Endothelial cell of umbilical vein (primary cell): ENCODE data around the gene KCNMB3. TPM values are rescaled to one million over a fixed set of nuclear protein-coding genes. Genes with fewer than 3 reads are reported as not detected.

Source experiments
- BruUV-seq: library from RNA; stranded (reverse); fragments of 400-500 nt; replicated peaks from 2 replicates; lab custom pipeline; 2021; lab: Mats Ljungman, UMichigan
- CTCF ChIA-PET: fragments of 300-600, 350-600 bp; sonication (Branson Sonifier 250); formaldehyde crosslinking; loops from one replicate; lab custom pipeline; 2021; ENCODE audit warnings: antibody characterized with exemption, inconsistent platforms; lab: Charles Lee
- POLR2A ChIA-PET: fragments of 300-600, 350-600 bp; sonication (Branson Sonifier 250); formaldehyde crosslinking; loops from one replicate; lab custom pipeline; 2021; ENCODE audit warnings: antibody characterized with exemption, inconsistent platforms; lab: Charles Lee
- DNase-seq: peaks from one replicate; pipeline ENCODE4 v3.0.0-alpha.2; 2011; ENCODE audit warnings: low read depth, low spot score
- FAIRE-seq: peaks from 2 replicates; lab custom pipeline; 2011; peaks lifted over from hg19 to GRCh38; lab: Jason Lieb, UNC
- H2AFZ ChIP-seq: 2 replicates; pipeline ENCODE4 v1.6.0; 2012; ENCODE audit warnings: low read depth, low read length, control low read depth, inconsistent platforms
- H3K27ac ChIP-seq: 2 replicates; pipeline ENCODE4 v1.5.1; 2011; ENCODE audit warnings: low read depth, mild to moderate bottlenecking, control low read depth, low read length, moderate library complexity; ENCODE audit not compliant: insufficient read depth
- H3K27me3 ChIP-seq, 2 experiments: 2 replicates each; pipeline versions ENCODE4 v1.6.0 to v1.6.1; 2011; ENCODE audit warnings: low read length in 2 of 2, mixed read lengths in 1 of 2; ENCODE audit not compliant: control insufficient read depth in 2 of 2, insufficient read depth in 2 of 2
- H3K36me3 ChIP-seq, 2 experiments: 2 replicates in 1 of 2; 3 replicates in 1 of 2; pipeline ENCODE4 v1.5.1; 2011; ENCODE audit warnings: low read length in 2 of 2, mild to moderate bottlenecking in 1 of 2, moderate library complexity in 1 of 2; ENCODE audit not compliant: control insufficient read depth in 2 of 2, insufficient read depth in 2 of 2; ENCODE audit errors: extremely low read depth in 1 of 2
- H3K4me1 ChIP-seq: 3 replicates; pipeline ENCODE4 v1.5.1; 2011; ENCODE audit warnings: mild to moderate bottlenecking, low read length; ENCODE audit not compliant: control insufficient read depth, insufficient read depth; ENCODE audit errors: extremely low read depth
- H3K4me2 ChIP-seq: 2 replicates; pipeline ENCODE4 v1.6.1; 2011; ENCODE audit warnings: low read length, control low read depth, mixed read lengths; ENCODE audit not compliant: insufficient read depth
- H3K4me3 ChIP-seq, 3 experiments: fragments of 200-600 bp in 1 of 3; sonication (generic), shearing (Covaris generic) in 1 of 3; replicated peaks in 1 of 3; 2 replicates each; pipeline ENCODE4 v1.5.1; 2011 to 2016; ENCODE audit warnings: control low read depth in 3 of 3, low read length in 3 of 3, mild to moderate bottlenecking in 2 of 3, inconsistent platforms in 1 of 3, low read depth in 1 of 3, moderate library complexity in 1 of 3; ENCODE audit not compliant: insufficient read depth in 1 of 3
- H3K79me2 ChIP-seq: 2 replicates; pipeline ENCODE4 v1.6.0; 2012; ENCODE audit warnings: low read length, inconsistent platforms; ENCODE audit not compliant: control insufficient read depth, insufficient read depth
- H3K9ac ChIP-seq: replicated peaks from 2 replicates; pipeline ENCODE3; 2011; ENCODE audit warnings: low read length, control low read depth; ENCODE audit not compliant: insufficient read depth; ENCODE audit errors: extremely low read depth
- H3K9me1 ChIP-seq: replicated peaks from 3 replicates; pipeline ENCODE4 v1.6.0; 2011; ENCODE audit warnings: mild to moderate bottlenecking, low read length; ENCODE audit not compliant: control insufficient read depth, insufficient read depth; ENCODE audit errors: extremely low read depth
- H3K9me3 ChIP-seq: replicated peaks from 2 replicates; pipeline ENCODE4 v1.5.1; 2012; ENCODE audit warnings: low read length, inconsistent platforms; ENCODE audit not compliant: control insufficient read depth, insufficient read depth
- H4K20me1 ChIP-seq: replicated peaks from 2 replicates; pipeline ENCODE3; 2011; ENCODE audit warnings: mild to moderate bottlenecking, low read length; ENCODE audit not compliant: control insufficient read depth, insufficient read depth; ENCODE audit errors: extremely low read depth
- EZH2 ChIP-seq: IDR thresholded peaks from 2 replicates; pipeline ENCODE4 v1.6.1; 2012; ENCODE audit warnings: borderline replicate concordance, low read depth, mild to moderate bottlenecking, moderate library complexity, low read length, inconsistent platforms; ENCODE audit not compliant: severe bottlenecking
- FOS ChIP-seq: IDR thresholded peaks from 2 replicates; pipeline ENCODE4 v1.6.1; 2011; ENCODE audit warnings: mild to moderate bottlenecking, low read length, moderate library complexity, borderline replicate concordance; ENCODE audit not compliant: insufficient read depth
- dilution Hi-C: fragments of 300-500 bp; cut with MboI; formaldehyde crosslinking; loops from one replicate; pipeline ENCODE4 v1.15.0; 2019; ENCODE audit warnings: low sequenced_read_pairs; ENCODE audit not compliant: extremely low pct_ligation_motif_present
- intact Hi-C: fragments of 100-400 bp; cut with micrococcal nuclease; formaldehyde crosslinking; loops from one replicate; pipeline ENCODE4 v1.10.0; 2022
- polyA plus RNA-seq, 4 experiments: library from polyadenylated mRNA; depleted of rRNA in 3 of 4; stranded (reverse) in 3 of 4; unstranded in 1 of 4; fragments of >200 nt; gene quantifications; 2 replicates each; pipeline versions ENCODE4 v1.2.1 to v1.2.3, GENCODE V29; 2011 to 2012; ENCODE audit warnings: missing spikeins in 1 of 4
- total RNA-seq: library from RNA; stranded (reverse); gene quantifications from 2 replicates; pipeline ENCODE4 v1.2.3, GENCODE V29; 2021
- TF ChIP-seq, protein P1 (sequence below), 2 donors: IDR thresholded peaks; 1 replicate in 1 of 2; 2 replicates in 1 of 2; pipeline ENCODE4 v1.5.1; 2011; ENCODE audit warnings: low read length in 2 of 2, mild to moderate bottlenecking in 2 of 2, moderate library complexity in 2 of 2, control low read depth in 1 of 2, inconsistent platforms in 1 of 2, low read depth in 1 of 2; ENCODE audit not compliant: insufficient read depth in 1 of 2; ENCODE audit errors: extremely low read depth in 1 of 2

KCNMB3 gene
- total and polyA plus RNA-seq, 2 donors (not counting 3 experiments of a cell fraction or from before 2014, with no cell fraction given): 1.2 to 1.7 TPM

- Histone ChIP-seq H3K4me2 (no peak overlapping the region), H3K9ac (no peak overlapping the region), H3K4me3 (no peak overlapping the region), H2AFZ (no peak overlapping the region), H3K9me1 (no peaks in the 10 kb centered on the region), H3K4me1 (no peaks in the 10 kb centered on the region), H3K9me3 (no peaks in the 10 kb centered on the region), H4K20me1 (no peaks in the 10 kb centered on the region), H3K27ac (no peak overlapping the region), H3K36me3 (peaks cover 2 to 4% of the 10 kb centered on the region in 2 experiments), H3K27me3 (no peaks in the 10 kb centered on the region), H3K79me2 (no peaks in the 10 kb centered on the region)
- DNase-seq: no peak
- FAIRE-seq: no peak
- intact Hi-C loops (no loop called here), dilution Hi-C loops (no loop called here)
- no TSS peak for BruUV-seq
- ChIA-PET POLR2A (no interaction called here), CTCF (no interaction called here)
- no peak for TF ChIP-seq EZH2
Measured at GRCh38 chr3:179229177-179229576, 21.7 kb downstream of the KCNMB3 start.

- dilution Hi-C loops: no loop called here
- Histone ChIP-seq H3K9me1 (no peaks in the 10 kb centered on the region), H3K4me2 (no peak overlapping the region), H2AFZ (no peak overlapping the region), H3K27me3 (no peaks in the 10 kb centered on the region), H3K9me3 (no peaks in the 10 kb centered on the region), H4K20me1 (no peaks in the 10 kb centered on the region), H3K4me1 (no peaks in the 10 kb centered on the region), H3K9ac (no peak overlapping the region), H3K4me3 (no peak overlapping the region), H3K27ac (no peak overlapping the region), H3K36me3 (peaks cover 0 to 4% of the 10 kb centered on the region in 2 experiments), H3K79me2 (no peaks in the 10 kb centered on the region)
- ChIA-PET CTCF (no interaction called here), POLR2A (no interaction called here)
- DNase-seq (no peak), FAIRE-seq (no peak)
- no TSS peak for BruUV-seq
- intact Hi-C loops: no loop called here
- peak; percentile 48 for TF ChIP-seq FOS
- TF ChIP-seq, protein P1, sequence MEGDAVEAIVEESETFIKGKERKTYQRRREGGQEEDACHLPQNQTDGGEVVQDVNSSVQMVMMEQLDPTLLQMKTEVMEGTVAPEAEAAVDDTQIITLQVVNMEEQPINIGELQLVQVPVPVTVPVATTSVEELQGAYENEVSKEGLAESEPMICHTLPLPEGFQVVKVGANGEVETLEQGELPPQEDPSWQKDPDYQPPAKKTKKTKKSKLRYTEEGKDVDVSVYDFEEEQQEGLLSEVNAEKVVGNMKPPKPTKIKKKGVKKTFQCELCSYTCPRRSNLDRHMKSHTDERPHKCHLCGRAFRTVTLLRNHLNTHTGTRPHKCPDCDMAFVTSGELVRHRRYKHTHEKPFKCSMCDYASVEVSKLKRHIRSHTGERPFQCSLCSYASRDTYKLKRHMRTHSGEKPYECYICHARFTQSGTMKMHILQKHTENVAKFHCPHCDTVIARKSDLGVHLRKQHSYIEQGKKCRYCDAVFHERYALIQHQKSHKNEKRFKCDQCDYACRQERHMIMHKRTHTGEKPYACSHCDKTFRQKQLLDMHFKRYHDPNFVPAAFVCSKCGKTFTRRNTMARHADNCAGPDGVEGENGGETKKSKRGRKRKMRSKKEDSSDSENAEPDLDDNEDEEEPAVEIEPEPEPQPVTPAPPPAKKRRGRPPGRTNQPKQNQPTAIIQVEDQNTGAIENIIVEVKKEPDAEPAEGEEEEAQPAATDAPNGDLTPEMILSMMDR (IDR thresholded peaks at IDR 0.05; ENCODE audit: extremely low read depth in 1 of 2, insufficient read depth in 1 of 2, low read depth in 1 of 2, low read length in 2 of 2): no peak
Measured at GRCh38 chr3:179227349-179227748, 23.6 kb downstream of the KCNMB3 start.
